A549 (cell line): ENCODE results near the gene LSS. TPM values are rescaled to one million over a fixed set of nuclear protein-coding genes. Genes with fewer than 3 reads are reported as not detected.

ENCODE experiments used
- ATAC-seq, 2 experiments: fragments of 200-7000 bp in 1 of 2; fragments of >200 bp in 1 of 2; cut with Nextera tagmentation in 1 of 2; cut with Tn5 transposase in 1 of 2; 3 replicates each; pipeline versions ENCODE4 v1.8.0 to v1.9.1; 2018 to 2020; ENCODE audit warnings: mild to moderate bottlenecking in 1 of 2, moderate library complexity in 1 of 2
- CTCF ChIA-PET: fragments of 300-600 bp; sonication (Branson Sonifier 250); formaldehyde crosslinking; extraction: SDS; loops from one replicate; lab custom pipeline; 2021; ENCODE audit warnings: antibody characterized with exemption, inconsistent platforms; lab: Yijun Ruan, JAX
- POLR2A ChIA-PET: fragments of 350-600 bp; formaldehyde crosslinking; extraction: SDS; loops from one replicate; lab custom pipeline; 2021; ENCODE audit warnings: antibody characterized with exemption, inconsistent platforms; lab: Yijun Ruan, JAX
- DNase-seq, 2 experiments: peaks; one replicate each; pipeline versions ENCODE4 v3.0.0 to v3.0.0-alpha.2; 2011 to 2016; ENCODE audit warnings: low read depth in 1 of 2, low spot score in 1 of 2
- FAIRE-seq: peaks from 2 replicates; lab custom pipeline; 2011; peaks lifted over from hg19 to GRCh38; lab: Jason Lieb, UNC
- H3K27ac ChIP-seq, 2 experiments: fragments of >200 bp; sonication (Bioruptor Twin); formaldehyde crosslinking; 3 replicates each; pipeline ENCODE4 v1.5.1; 2016 to 2017
- H3K4me1 ChIP-seq: fragments of >200 bp; sonication (Bioruptor Twin); formaldehyde crosslinking; 3 replicates; pipeline ENCODE4 v1.6.1; 2016
- H3K4me2 ChIP-seq: fragments of >200 bp; sonication (Bioruptor Twin); formaldehyde crosslinking; 3 replicates; pipeline ENCODE4 v1.6.1; 2016
- H3K4me3 ChIP-seq: fragments of >200 bp; sonication (Bioruptor Twin); formaldehyde crosslinking; 3 replicates; pipeline ENCODE4 v1.5.1; 2016
- H3K9me3 ChIP-seq: fragments of >200 bp; sonication (Bioruptor Twin); formaldehyde crosslinking; 3 replicates; pipeline ENCODE4 v1.6.1; 2016
- BHLHE40 ChIP-seq: IDR thresholded peaks from 2 replicates; pipeline ENCODE4 v1.6.1; 2012; ENCODE audit warnings: low read depth, low read length, inconsistent platforms
- CBX8 ChIP-seq: fragments of 200-600 bp; sonication (generic); IDR thresholded peaks from 2 replicates; pipeline ENCODE4 v1.6.1; 2016
- CHD2 ChIP-seq: fragments of 150-350 bp; IDR thresholded peaks from 2 replicates; pipeline ENCODE4 v1.6.1; 2014; ENCODE audit warnings: low read length; ENCODE audit not compliant: partially characterized antibody
- EHF ChIP-seq: fragments of 250-450 bp; sonication (Bioruptor Pico); IDR thresholded peaks from 2 replicates; pipeline ENCODE4 v1.5.0; 2020; ENCODE audit warnings: mild to moderate bottlenecking
- FOSB ChIP-seq: fragments of 250-450 bp; sonication (Bioruptor Pico); IDR thresholded peaks from 2 replicates; pipeline ENCODE4 v1.5.0; 2020; ENCODE audit warnings: mild to moderate bottlenecking, moderate library complexity
- FOSL2 ChIP-seq, 2 experiments: fragments of 450-650 bp in 1 of 2; fragments of >200 bp in 1 of 2; sonication (Bioruptor Twin) in 1 of 2; formaldehyde crosslinking; IDR thresholded peaks; 2 replicates each; pipeline versions ENCODE4 v1.5.0 to v1.6.1; 2016 to 2020; ENCODE audit warnings: mild to moderate bottlenecking in 1 of 2, moderate library complexity in 1 of 2
- FOXS1 ChIP-seq: fragments of 250-450 bp; sonication (Bioruptor Pico); IDR thresholded peaks from 2 replicates; pipeline ENCODE4 v1.5.0; 2020; ENCODE audit warnings: mild to moderate bottlenecking, moderate library complexity
- HDAC2 ChIP-seq: fragments of 200-600 bp; sonication (generic); IDR thresholded peaks from 2 replicates; pipeline ENCODE4 v1.6.1; 2016
- HOXA7 ChIP-seq: fragments of 250-450 bp; sonication (Bioruptor Pico); IDR thresholded peaks from 2 replicates; pipeline ENCODE4 v1.5.0; 2020; ENCODE audit warnings: mild to moderate bottlenecking, moderate library complexity
- HOXB13 ChIP-seq: fragments of 250-450 bp; sonication (Bioruptor Pico); IDR thresholded peaks from 2 replicates; pipeline ENCODE4 v1.5.0; 2020; ENCODE audit warnings: low read depth, mild to moderate bottlenecking, moderate library complexity
- HOXB5 ChIP-seq: fragments of 250-450 bp; sonication (Bioruptor Pico); IDR thresholded peaks from 2 replicates; pipeline ENCODE4 v1.5.0; 2020; ENCODE audit warnings: mild to moderate bottlenecking, moderate library complexity
- JUN ChIP-seq, 2 experiments: fragments of >200 bp; sonication (Bioruptor Twin); formaldehyde crosslinking; IDR thresholded peaks; 2 replicates in 1 of 2; 3 replicates in 1 of 2; pipeline ENCODE4 v1.6.1; 2016 to 2017
- KDM1A ChIP-seq: fragments of 200-600 bp; sonication (generic); IDR thresholded peaks from 2 replicates; pipeline ENCODE4 v1.6.1; 2016; ENCODE audit warnings: low read depth, mild to moderate bottlenecking
- MAZ ChIP-seq: fragments of 150-350 bp; IDR thresholded peaks from 2 replicates; pipeline ENCODE4 v1.6.1; 2014; ENCODE audit warnings: antibody characterized with exemption, low read depth, low read length, borderline replicate concordance
- MYC ChIP-seq: IDR thresholded peaks from 2 replicates; pipeline ENCODE4 v1.6.1; 2012; ENCODE audit warnings: mild to moderate bottlenecking, inconsistent platforms, low read length, improper control_type of control experiment, borderline replicate concordance
- NPAS2 ChIP-seq: fragments of 250-450 bp; sonication (Bioruptor Pico); IDR thresholded peaks from 2 replicates; pipeline ENCODE4 v1.8.0; 2022; ENCODE audit warnings: mild to moderate bottlenecking, moderate library complexity, borderline replicate concordance
- NR3C1 ChIP-seq: fragments of >200 bp; sonication (Bioruptor Twin); formaldehyde crosslinking; IDR thresholded peaks from 3 replicates; pipeline ENCODE4 v1.6.1; 2017
- POLR2AphosphoS2 ChIP-seq: conservative IDR thresholded peaks from 2 replicates; pipeline ENCODE4 v1.6.1; 2012; ENCODE audit warnings: low read length, improper control_type of control experiment, inconsistent platforms
- RAD21 ChIP-seq, 2 experiments: fragments of >200 bp in 1 of 2; sonication (Bioruptor Twin) in 1 of 2; formaldehyde crosslinking in 1 of 2; IDR thresholded peaks in 1 of 2; conservative IDR thresholded peaks in 1 of 2; 2 replicates in 1 of 2; 3 replicates in 1 of 2; pipeline ENCODE4 v1.6.1; 2012 to 2018; ENCODE audit warnings: inconsistent platforms in 1 of 2
- RARB ChIP-seq: fragments of 250-450 bp; sonication (Bioruptor Pico); IDR thresholded peaks from 2 replicates; pipeline ENCODE4 v1.8.0; 2021; ENCODE audit warnings: mild to moderate bottlenecking, moderate library complexity
- RCOR1 ChIP-seq: fragments of 150-350 bp; IDR thresholded peaks from 2 replicates; pipeline ENCODE4 v1.6.1; 2014; ENCODE audit warnings: antibody characterized with exemption, low read length, low read depth
- RFX5 ChIP-seq: fragments of 450-650 bp; IDR thresholded peaks from 2 replicates; pipeline ENCODE4 v1.7.1; 2014; ENCODE audit warnings: antibody characterized with exemption, mild to moderate bottlenecking, moderate library complexity
- SMC3 ChIP-seq: fragments of >200 bp; sonication (Bioruptor Twin); formaldehyde crosslinking; IDR thresholded peaks from 3 replicates; pipeline ENCODE4 v1.6.1; 2018; ENCODE audit warnings: inconsistent platforms
- TP53 ChIP-seq: fragments of 250-450 bp; sonication (Bioruptor Pico); IDR thresholded peaks from 2 replicates; pipeline ENCODE4 v1.5.0; 2021; ENCODE audit warnings: mild to moderate bottlenecking, moderate library complexity
- ZSCAN20 ChIP-seq: fragments of 250-450 bp; sonication (Bioruptor Pico); IDR thresholded peaks from 2 replicates; pipeline ENCODE4 v1.8.0; 2022; ENCODE audit warnings: mild to moderate bottlenecking, moderate library complexity
- whole genome bisulfite sequencing: methylation state at CpG from one replicate; pipeline ENCODE4 v1.1.6; 2017; ENCODE audit errors: missing lambda C conversion rate; 5-methylcytosine and 5-hydroxymethylcytosine counted together
- polyA plus RNA-seq, 4 experiments: library from polyadenylated mRNA; depleted of rRNA in 3 of 4; stranded (reverse); fragments of >200 nt; fragmentation: RNase III in 1 of 4; extraction: RNeasy Plus Mini Kit Qiagen cat#74134 plus additional on column Dnase treatment in 1 of 4; gene quantifications; 2 replicates in 3 of 4; 3 replicates in 1 of 4; pipeline ENCODE4 v1.2.3, GENCODE V29; 2011 to 2017
- TF ChIP-seq, protein P1 (sequence below): fragments of 450-650 bp; IDR thresholded peaks from 2 replicates; pipeline ENCODE4 v1.6.1; 2014; ENCODE audit warnings: antibody characterized with exemption
- TF ChIP-seq, protein P2 (sequence below): fragments of 200-600 bp; sonication (generic); IDR thresholded peaks from 2 replicates; pipeline ENCODE4 v1.6.1; 2016; ENCODE audit warnings: antibody characterized with exemption, mild to moderate bottlenecking, moderate library complexity
- TF ChIP-seq, protein P3 (sequence below): fragments of 250-450 bp; sonication (Bioruptor Pico); IDR thresholded peaks from 2 replicates; pipeline ENCODE4 v1.5.0; 2020; ENCODE audit warnings: low read depth, mild to moderate bottlenecking, moderate library complexity
- TF ChIP-seq, protein P4 (sequence below): IDR thresholded peaks from 2 replicates; pipeline ENCODE4 v1.6.1; 2012; ENCODE audit warnings: low read depth, borderline replicate concordance

Gene LSS
- polyA plus RNA-seq, 2 of the 4 experiments (the other 2 are of a cell fraction): 9.5 to 22.0 TPM

DNA sequence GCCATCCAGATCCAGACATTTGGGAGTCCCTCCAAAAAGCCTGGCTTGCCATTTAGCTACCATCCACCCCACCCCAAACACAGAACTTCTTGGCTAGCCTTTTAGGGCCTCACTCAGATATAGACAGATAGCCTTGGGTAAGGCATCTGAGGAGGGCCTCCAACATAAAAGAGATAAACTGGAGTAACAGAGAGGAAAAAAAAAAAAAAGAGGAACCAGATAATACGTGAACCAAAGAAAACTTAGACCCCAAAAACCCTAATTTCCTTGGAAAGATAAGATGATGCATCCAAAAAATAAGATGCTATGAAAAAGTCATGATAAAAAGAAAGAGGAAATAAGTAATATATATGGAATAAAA, 19.8 kb upstream of the LSS start:
- CTCF ChIA-PET: no interaction called here
- TF ChIP-seq FOSB (CRISPR knock-in tag) (no peak), POLR2AphosphoS2 (no peak), HOXB5 (CRISPR knock-in tag) (no peak), RARB (CRISPR knock-in tag) (no peak), JUN (IDR thresholded peaks at IDR 0.05) (no peak), BHLHE40 (no peak), NR3C1 (no peak), CBX8 (no peak), RAD21 (conservative IDR thresholded peaks at IDR 0.05 in 1 of 2, IDR thresholded peaks at IDR 0.05 in 1 of 2) (no peak), RCOR1 (no peak), HOXA7 (CRISPR knock-in tag) (no peak), FOXS1 (CRISPR knock-in tag) (no peak), FOSL2 (IDR thresholded peaks at IDR 0.05) (no peak), FOSL2 (CRISPR knock-in tag; IDR thresholded peaks at IDR 0.05) (no peak), ZSCAN20 (CRISPR knock-in tag) (no peak), HDAC2 (no peak), SMC3 (no peak)
- TF ChIP-seq, protein P1, sequence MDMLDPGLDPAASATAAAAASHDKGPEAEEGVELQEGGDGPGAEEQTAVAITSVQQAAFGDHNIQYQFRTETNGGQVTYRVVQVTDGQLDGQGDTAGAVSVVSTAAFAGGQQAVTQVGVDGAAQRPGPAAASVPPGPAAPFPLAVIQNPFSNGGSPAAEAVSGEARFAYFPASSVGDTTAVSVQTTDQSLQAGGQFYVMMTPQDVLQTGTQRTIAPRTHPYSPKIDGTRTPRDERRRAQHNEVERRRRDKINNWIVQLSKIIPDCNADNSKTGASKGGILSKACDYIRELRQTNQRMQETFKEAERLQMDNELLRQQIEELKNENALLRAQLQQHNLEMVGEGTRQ: no peak
- TF ChIP-seq, protein P2, sequence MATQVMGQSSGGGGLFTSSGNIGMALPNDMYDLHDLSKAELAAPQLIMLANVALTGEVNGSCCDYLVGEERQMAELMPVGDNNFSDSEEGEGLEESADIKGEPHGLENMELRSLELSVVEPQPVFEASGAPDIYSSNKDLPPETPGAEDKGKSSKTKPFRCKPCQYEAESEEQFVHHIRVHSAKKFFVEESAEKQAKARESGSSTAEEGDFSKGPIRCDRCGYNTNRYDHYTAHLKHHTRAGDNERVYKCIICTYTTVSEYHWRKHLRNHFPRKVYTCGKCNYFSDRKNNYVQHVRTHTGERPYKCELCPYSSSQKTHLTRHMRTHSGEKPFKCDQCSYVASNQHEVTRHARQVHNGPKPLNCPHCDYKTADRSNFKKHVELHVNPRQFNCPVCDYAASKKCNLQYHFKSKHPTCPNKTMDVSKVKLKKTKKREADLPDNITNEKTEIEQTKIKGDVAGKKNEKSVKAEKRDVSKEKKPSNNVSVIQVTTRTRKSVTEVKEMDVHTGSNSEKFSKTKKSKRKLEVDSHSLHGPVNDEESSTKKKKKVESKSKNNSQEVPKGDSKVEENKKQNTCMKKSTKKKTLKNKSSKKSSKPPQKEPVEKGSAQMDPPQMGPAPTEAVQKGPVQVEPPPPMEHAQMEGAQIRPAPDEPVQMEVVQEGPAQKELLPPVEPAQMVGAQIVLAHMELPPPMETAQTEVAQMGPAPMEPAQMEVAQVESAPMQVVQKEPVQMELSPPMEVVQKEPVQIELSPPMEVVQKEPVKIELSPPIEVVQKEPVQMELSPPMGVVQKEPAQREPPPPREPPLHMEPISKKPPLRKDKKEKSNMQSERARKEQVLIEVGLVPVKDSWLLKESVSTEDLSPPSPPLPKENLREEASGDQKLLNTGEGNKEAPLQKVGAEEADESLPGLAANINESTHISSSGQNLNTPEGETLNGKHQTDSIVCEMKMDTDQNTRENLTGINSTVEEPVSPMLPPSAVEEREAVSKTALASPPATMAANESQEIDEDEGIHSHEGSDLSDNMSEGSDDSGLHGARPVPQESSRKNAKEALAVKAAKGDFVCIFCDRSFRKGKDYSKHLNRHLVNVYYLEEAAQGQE: no peak
- TF ChIP-seq, protein P3, sequence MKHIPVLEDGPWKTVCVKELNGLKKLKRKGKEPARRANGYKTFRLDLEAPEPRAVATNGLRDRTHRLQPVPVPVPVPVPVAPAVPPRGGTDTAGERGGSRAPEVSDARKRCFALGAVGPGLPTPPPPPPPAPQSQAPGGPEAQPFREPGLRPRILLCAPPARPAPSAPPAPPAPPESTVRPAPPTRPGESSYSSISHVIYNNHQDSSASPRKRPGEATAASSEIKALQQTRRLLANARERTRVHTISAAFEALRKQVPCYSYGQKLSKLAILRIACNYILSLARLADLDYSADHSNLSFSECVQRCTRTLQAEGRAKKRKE (CRISPR knock-in tag): no peak
- H3K9me3 ChIP-seq: no peaks in the 10 kb centered on the region
- FAIRE-seq (no peak), DNase-seq (no peak), ATAC-seq (no peak)
- no peak overlapping the region for H3K4me3 ChIP-seq
- WGBS: 96% methylated on average over 1 of the region's 1 CpG
- no peaks in the 10 kb centered on the region for H3K4me1 ChIP-seq
- no peak overlapping the region for H3K27ac ChIP-seq
- POLR2A ChIA-PET: no interaction called here
- no peak overlapping the region for H3K4me2 ChIP-seq

DNA sequence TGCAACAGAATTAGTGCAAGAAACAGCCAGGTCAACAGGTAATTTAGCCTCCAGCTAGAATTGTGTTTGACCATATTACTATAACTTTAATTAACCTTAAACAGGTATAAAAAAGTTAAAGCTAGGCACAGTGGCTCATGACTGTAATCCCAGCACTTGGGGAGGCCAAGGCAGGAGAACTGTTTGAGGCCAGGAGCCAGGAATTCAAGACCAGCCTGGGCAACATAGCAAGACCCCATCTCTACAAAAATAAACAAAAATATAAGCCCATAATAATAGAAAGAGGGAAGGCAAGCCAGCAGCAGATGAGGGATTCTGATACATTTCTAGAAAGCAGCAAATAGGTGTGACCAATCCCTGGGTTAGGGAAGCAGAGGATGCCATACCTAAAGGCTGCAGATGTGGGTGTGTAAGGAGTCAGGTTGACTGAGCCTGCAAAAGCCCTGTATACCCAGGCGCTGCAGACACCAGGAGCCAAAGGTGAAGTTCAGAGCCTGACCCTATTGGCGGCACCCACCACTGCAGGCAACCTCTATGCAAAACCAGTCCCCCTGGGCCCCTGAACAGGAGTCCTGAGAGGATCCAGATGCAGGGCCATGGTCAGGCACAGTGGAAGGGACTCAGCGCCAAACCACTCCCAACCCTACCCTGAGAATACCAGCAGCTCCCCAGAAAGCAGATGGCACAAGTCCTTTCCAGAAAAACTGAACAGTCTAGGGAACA, 19.3 kb upstream of the LSS start:
- H3K4me2 ChIP-seq: no peak overlapping the region
- ChIA-PET CTCF (no interaction called here), POLR2A (no interaction called here)
- no peaks in the 10 kb centered on the region for H3K9me3 ChIP-seq
- DNase-seq (no peak), FAIRE-seq (no peak), ATAC-seq (no peak)
- WGBS: 100% methylated on average over 1 of the region's 3 CpGs
- H3K4me1 ChIP-seq: no peaks in the 10 kb centered on the region
- H3K27ac ChIP-seq: no peak overlapping the region
- H3K4me3 ChIP-seq: no peak overlapping the region
- TF ChIP-seq MAZ: no peak
- TF ChIP-seq NPAS2 (CRISPR knock-in tag): no peak
- TF ChIP-seq RAD21 (conservative IDR thresholded peaks at IDR 0.05 in 1 of 2, IDR thresholded peaks at IDR 0.05 in 1 of 2): no peak
- TF ChIP-seq, protein P4, sequence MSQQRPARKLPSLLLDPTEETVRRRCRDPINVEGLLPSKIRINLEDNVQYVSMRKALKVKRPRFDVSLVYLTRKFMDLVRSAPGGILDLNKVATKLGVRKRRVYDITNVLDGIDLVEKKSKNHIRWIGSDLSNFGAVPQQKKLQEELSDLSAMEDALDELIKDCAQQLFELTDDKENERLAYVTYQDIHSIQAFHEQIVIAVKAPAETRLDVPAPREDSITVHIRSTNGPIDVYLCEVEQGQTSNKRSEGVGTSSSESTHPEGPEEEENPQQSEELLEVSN: no peak
- TF ChIP-seq HOXB13 (CRISPR knock-in tag): no peak
- TF ChIP-seq TP53 (CRISPR knock-in tag): no peak
- no peak for TF ChIP-seq CHD2
- TF ChIP-seq, protein P2: no peak
- TF ChIP-seq KDM1A: no peak
- no peak for TF ChIP-seq RARB (CRISPR knock-in tag)
- no peak for TF ChIP-seq BHLHE40
- TF ChIP-seq HOXB5 (CRISPR knock-in tag): no peak
- no peak for TF ChIP-seq RFX5
- no peak for TF ChIP-seq MYC
- no peak for TF ChIP-seq EHF (CRISPR knock-in tag)
